ENCODE data around the gene TTYH3. TPM values are rescaled to one million over a fixed set of nuclear protein-coding genes. Genes with fewer than 3 reads are reported as not detected.

The TTYH3 gene
- total RNA-seq, 1 donor from 2014 or later, result 170 TPM

- no peak for TF ChIP-seq CTCF (IDR thresholded peaks at IDR 0.05; ENCODE audit: unreplicated experiment)
- Mint-ChIP-seq H3K4me3 (ENCODE audit: low read depth) (no peak overlapping the region), H3K4me1 (ENCODE audit: low read depth) (no peaks in the 10 kb centered on the region), H3K27me3 (peaks cover 22% of the 10 kb centered on the region), H3K36me3 (ENCODE audit: insufficient read depth) (no peaks in the 10 kb centered on the region), H3K27ac (no peak overlapping the region), H3K9me3 (ENCODE audit: low read depth) (no peaks in the 10 kb centered on the region)
- no peak for DNase-seq (ENCODE audit: low spot score, unreplicated experiment)
These were observed 67.5 kb downstream of the TTYH3 start for GRCh38 chr7:2699289-2699620.

- TF ChIP-seq CTCF (IDR thresholded peaks at IDR 0.05; ENCODE audit: unreplicated experiment), result no peak
- Mint-ChIP-seq H3K9me3 (ENCODE audit: low read depth) (no peaks in the 10 kb centered on the region), H3K27me3 (peaks cover 22% of the 10 kb centered on the region), H3K36me3 (ENCODE audit: insufficient read depth) (no peaks in the 10 kb centered on the region), H3K4me1 (ENCODE audit: low read depth) (no peaks in the 10 kb centered on the region), H3K27ac (no peak overlapping the region), H3K4me3 (ENCODE audit: low read depth) (no peak overlapping the region)
- DNase-seq (ENCODE audit: low spot score, unreplicated experiment), result no peak
These were observed 68.5 kb downstream of the TTYH3 start for GRCh38 chr7:2700141-2700850.

GRCh38 chr7:2701424-2701823 lies 69.6 kb downstream of the TTYH3 start:
- TF ChIP-seq CTCF (IDR thresholded peaks at IDR 0.05; ENCODE audit: unreplicated experiment), result no peak
- no peak for DNase-seq (ENCODE audit: low spot score, unreplicated experiment)
- Mint-ChIP-seq H3K4me3 (ENCODE audit: low read depth) (no peak overlapping the region), H3K9me3 (ENCODE audit: low read depth) (no peaks in the 10 kb centered on the region), H3K27ac (no peak overlapping the region), H3K4me1 (ENCODE audit: low read depth) (no peaks in the 10 kb centered on the region), H3K27me3 (peaks cover 22% of the 10 kb centered on the region), H3K36me3 (ENCODE audit: insufficient read depth) (no peaks in the 10 kb centered on the region)

- Mint-ChIP-seq H3K4me3 (ENCODE audit: low read depth) (no peak overlapping the region), H3K36me3 (ENCODE audit: insufficient read depth) (no peaks in the 10 kb centered on the region), H3K4me1 (ENCODE audit: low read depth) (peaks cover 4% of the 10 kb centered on the region), H3K9me3 (ENCODE audit: low read depth) (no peaks in the 10 kb centered on the region), H3K27ac (no peak overlapping the region), H3K27me3 (peaks cover 22% of the 10 kb centered on the region)
- TF ChIP-seq CTCF (IDR thresholded peaks at IDR 0.05; ENCODE audit: unreplicated experiment), result no peak
- no peak for DNase-seq (ENCODE audit: low spot score, unreplicated experiment)
These were observed 70.2 kb downstream of the TTYH3 start for GRCh38 chr7:2701832-2702593.

- Mint-ChIP-seq H3K9me3 (ENCODE audit: low read depth) (no peaks in the 10 kb centered on the region), H3K27ac (no peak overlapping the region), H3K4me1 (ENCODE audit: low read depth) (peaks cover 7% of the 10 kb centered on the region), H3K36me3 (ENCODE audit: insufficient read depth) (no peaks in the 10 kb centered on the region), H3K4me3 (ENCODE audit: low read depth) (no peak overlapping the region), H3K27me3 (peaks cover 22% of the 10 kb centered on the region)
- no peak for TF ChIP-seq CTCF (IDR thresholded peaks at IDR 0.05; ENCODE audit: unreplicated experiment)
- no peak for DNase-seq (ENCODE audit: low spot score, unreplicated experiment)
These were observed 70.8 kb downstream of the TTYH3 start for GRCh38 chr7:2702594-2702957.

All from progenitor cell of endocrine pancreas (in vitro differentiated cells).